Occipital lobe (tissue), 2 donors: ENCODE measurements around the gene C4orf33. TPM values are rescaled to one million over a fixed set of nuclear protein-coding genes. Genes with fewer than 3 reads are reported as not detected.
"Not testable (repeated sequence)": the region's sequence is repeated elsewhere in the genome, so short reads cannot be mapped to it uniquely, and the experiment has no call there.

Experiments used
- DNase-seq: peaks from one replicate; lab custom pipeline; 2025; lab: John Stamatoyannopoulos, UW
- total RNA-seq: library from RNA; depleted of rRNA; stranded (reverse); fragments of >200 nt; gene quantifications from one replicate; pipeline ENCODE4 v1.2.3, GENCODE V29; 2014

C4orf33 gene, protein sequence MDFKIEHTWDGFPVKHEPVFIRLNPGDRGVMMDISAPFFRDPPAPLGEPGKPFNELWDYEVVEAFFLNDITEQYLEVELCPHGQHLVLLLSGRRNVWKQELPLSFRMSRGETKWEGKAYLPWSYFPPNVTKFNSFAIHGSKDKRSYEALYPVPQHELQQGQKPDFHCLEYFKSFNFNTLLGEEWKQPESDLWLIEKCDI
- 10.1 TPM for total RNA-seq

DNA sequence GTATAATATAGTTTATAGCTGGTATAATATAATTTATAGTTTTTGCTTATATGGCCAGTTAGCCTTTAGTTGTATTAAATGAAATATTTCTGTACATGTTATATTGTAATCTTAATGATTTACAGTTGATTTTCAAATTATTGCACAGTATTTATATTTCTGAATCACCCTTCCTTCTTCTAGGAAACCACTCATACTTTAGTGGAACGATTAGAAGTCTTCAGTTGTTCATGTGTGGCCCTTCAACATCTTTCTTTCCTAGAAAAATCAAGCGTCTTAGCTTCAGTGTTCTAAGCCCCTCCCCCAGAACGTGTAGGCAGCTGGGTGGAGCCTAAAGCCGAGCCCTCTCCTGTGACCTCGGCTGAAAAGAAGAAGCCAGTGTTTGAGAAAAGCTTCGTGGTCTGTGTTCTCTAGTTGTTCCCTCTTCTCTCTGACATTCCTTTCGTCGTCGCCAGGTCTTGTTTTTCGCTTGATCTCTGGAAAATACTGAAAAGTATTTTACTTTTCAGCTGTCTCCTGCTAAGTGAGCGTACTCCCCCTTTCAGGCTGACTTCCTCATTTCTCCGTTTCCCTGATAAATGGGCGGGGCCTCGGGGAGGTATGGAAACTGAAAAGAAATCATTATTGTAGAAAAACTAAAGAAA lies at the start of gene C4orf33:
TSS of gene C4orf33 (plus strand) at position 342 of the 644 bp plus-strand sequence. CDS start 6,459 bp downstream, outside the sequence.
- DNase-seq = peak; percentile 6

DNA sequence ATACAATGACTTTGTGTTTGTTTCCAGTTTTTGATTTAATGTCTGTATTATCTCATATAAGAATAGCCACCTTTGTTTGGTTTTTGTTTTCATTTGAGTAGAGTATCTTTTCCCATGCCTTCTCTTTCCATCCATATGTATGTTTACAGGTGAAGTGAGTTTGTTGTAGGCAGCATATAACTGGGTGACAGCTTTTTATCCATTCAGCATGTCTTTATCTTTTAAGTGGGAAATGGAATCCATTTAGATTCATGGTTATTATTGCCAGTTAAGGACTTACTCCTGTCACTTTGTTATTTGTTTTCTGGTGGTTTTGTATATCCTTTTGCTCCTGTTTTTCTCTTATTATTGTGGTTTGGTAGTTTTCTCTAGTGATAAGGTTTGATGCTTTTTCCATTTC lies 36.9 kb upstream of the C4orf33 start:
- no peak for DNase-seq

DNA sequence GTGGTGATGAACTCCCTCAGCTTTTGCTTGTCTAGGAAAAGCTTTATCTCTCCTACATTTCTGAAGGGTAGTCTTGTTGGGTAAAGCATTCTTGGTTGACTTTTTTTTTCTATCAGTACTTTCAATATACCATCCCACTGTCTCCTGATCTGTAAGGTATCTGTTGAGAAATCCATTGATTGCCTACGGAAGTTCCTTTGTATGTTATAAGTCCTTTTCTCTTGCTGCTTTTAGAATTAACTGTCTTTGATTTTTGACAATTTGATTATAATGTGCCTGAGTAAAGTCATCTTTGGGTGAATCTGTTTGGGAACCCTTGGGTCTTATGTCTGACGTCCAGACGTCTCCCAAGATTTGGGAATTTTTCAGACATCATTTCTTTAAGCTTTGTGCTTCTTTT lies 33.4 kb upstream of the C4orf33 start:
- no peak for DNase-seq

DNA sequence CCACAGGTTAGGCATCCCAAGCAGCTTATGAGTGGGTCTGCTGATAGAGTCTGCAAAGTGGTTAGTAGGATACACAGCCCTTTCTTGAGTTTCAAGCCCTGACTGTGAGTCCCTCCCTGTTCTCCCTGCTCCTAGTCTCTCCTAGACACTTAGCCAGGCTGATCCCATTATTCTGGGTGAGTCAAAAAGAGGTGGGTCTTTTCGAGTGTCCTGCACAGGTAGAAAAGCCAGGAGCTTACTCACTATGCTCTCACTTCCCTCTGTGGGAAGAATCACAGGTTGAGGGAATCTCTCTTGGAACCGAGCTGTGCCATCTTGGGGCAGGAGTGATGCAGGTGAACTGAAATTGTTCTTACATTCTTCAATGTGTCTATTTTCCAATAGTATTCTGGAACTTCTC lies 32.3 kb upstream of the C4orf33 start:
- no peak for DNase-seq

DNA sequence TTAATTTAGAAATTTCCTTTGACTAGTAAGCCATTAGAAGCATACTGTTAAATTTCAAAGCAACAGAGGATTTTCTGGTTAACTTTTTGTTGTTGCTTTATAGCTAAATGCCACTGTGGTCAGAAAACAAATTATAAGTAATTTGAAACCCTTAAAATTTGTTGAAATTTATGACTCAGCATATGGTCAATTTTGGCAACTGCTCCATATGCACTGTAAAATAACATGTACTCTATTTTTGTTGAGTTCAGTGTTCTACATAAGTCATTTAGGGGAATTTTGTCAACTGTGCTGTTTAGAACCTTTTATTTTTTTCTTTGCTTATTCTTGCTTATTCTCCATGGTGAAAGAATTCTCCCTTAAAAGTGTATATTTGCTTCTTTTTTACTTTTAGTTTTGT lies 31.2 kb upstream of the C4orf33 start:
- no peak for DNase-seq

DNA sequence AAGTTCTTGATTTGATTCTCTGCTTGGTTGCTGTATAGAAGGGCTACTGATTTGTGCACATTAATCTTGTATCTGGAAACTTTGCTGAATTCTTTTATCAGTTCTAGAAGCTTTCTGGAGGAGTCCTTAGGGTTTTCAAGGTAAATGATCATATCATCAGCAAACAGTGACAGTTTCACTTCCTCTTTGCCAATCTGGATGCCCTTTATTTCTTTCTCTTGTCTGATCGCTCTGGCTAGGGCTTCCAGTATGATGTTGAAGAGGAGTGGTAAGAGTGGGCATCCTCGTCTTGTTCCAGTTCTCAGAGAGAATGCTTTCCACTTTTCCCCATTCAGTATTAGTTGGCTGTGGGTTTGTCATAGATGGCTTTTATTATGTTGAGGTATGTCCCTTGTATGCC lies 26.4 kb upstream of the C4orf33 start:
- DNase-seq = not testable (repeated sequence)

DNA sequence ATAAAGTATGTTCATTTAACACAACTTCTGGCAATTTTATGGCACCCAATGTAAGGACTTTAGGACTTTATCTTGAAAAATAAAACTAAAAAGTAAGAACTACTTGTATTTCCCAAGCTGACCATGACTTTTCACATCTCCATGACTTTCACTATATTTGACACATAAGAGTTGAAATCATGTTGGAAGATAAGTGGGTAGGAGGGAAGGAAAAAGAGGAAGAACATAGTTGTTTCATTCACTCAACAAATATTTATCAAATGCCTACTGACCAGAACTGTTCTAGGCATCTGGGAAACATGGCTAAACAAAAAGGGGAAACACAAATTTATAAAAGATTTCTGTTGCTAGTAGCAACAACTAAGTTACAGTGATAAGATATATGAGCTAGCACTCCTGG lies 18.6 kb upstream of the C4orf33 start:
- no peak for DNase-seq

DNA sequence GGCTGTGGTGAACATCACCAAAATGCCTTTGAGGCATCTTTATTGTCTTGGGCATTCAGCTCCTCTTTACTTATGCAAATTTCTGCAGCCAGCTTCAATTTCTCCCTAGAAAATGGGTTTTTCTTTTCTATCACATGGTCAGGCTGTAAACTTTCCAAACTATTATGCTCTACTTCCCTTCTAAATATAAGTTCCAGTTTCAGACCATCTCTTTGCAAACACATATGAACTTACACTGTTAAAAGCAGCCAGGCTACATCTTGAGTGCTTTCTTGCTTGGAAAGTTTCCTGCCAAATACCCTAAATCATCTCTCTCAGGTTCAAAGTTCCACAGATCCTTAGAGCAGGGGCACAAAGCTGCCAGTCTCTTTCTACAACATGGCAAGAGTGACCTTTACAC lies 15.8 kb upstream of the C4orf33 start:
- DNase-seq = no peak

DNA sequence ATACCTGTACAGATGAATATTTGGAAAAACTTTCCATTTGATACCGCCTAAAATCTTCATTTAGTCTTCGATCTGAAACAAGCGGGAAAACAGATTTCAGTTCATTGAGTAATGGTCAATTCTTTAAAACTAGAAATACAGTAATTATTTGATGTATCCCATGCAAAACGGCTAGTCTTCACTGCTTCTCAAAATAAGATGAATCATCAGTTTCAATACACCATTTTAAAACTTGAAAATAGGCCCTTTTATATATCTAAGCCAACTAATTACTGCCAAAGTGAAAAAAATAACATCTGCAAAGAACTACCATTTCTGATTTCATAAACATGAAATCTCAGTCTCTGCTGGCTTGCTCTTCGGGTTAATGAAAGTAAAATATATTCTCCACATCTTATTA lies 13.7 kb upstream of the C4orf33 start:
- no peak for DNase-seq

DNA sequence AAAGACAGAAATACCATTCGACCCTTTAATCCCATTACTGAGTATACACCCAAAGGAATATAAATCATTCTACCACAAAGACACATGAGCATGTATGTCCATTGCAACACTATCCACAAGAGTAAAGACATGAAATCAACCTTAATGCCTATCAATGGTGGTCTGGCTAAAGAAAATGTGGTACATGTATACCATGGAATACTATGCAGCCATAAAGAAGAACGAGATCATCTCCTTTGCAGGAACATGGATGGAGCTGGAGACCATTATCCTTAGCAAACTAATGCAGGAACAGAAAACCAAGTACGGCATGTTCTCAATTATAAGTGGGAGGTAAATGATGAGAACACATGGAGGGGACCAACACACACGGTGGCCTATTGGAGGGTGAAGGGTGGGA lies 10.5 kb upstream of the C4orf33 start:
- no peak for DNase-seq

DNA sequence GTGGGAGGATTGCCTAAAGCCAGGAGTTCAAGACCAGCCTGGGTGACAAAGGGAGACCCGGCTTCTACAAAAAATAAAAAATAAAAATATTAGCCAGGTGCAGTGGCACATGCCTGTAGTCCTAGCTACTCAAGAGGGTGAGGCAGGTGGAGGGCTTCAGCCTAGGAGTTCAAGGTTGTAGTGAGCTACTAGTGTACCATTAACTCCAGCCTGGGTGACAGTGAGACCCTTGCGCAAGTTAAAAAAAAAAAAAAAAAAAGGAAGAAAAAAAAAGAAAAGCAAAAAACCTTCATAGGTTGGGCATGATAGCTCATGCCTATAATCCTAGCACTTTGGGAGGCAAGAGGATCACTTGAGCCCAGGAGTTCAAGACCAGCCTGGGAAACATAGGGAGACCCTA lies 8.4 kb upstream of the C4orf33 start:
- DNase-seq = no peak

DNA sequence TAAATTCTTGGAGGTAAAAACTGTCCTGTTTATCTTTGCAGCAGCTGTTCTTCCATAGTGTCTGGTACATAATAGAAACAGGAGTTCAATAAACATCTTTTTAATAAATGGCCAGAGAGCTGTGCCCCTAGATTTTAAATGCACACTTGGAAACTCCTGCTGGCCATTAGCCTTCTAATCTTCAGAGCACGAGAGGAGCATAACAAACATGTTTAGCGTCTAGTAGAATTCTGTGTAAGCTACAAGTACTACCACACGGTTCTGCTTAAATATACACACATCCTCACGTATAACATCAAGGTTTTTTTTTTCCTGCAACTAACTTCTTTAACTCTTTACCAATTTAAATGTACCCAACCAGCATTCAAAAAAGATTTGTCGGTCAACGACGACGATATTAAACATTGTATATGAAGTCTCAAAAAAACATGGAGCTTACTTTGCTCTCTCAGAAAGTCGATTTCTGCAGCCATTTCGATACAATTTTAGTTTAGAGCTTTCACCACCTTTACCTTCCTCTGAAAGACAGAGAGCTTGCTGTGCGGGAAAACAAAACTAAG lies 3.2 kb upstream of the C4orf33 start:
- DNase-seq = no peak

DNA sequence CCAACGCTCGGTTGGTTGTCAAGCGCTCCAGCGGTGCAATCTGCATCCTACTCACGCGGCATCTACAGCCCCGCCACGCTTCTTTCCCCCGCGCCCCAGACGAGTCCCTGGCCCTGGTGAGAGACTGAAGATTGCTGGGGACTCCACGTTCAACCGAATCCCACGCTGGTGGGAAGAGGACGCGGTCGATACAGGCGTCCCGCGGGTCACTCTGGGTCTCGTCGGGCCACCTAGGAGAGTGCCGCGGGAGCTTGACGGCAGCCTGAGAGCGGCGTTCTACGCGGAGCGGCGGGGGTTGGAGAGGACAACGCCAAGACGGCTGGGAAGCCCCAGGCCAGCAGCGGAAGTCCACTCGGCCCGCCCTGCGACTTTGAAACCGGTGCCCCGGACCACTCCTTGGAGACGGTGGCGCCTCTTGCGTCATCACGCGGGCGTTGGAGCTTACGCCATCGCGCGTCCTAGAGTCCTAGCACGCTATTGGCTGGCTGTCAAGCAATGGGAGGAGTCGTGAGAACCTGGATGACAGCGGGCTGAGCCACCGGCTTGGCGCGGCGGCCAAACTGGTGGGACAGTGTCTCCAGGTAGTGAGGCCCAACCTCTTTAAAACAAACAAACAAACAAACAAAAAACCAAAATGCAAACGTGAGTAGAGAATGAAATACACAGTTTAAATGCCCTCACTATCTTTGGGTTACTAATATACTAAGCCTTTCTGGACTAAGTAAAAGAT lies 2.6 kb upstream of the C4orf33 start, which contains the start of gene SCLT1:
TSS of gene SCLT1 (minus strand) at position 349 of the 730 bp plus-strand sequence. CDS start 436 bp downstream, outside the sequence.
- peak; percentile 93 for DNase-seq

DNA sequence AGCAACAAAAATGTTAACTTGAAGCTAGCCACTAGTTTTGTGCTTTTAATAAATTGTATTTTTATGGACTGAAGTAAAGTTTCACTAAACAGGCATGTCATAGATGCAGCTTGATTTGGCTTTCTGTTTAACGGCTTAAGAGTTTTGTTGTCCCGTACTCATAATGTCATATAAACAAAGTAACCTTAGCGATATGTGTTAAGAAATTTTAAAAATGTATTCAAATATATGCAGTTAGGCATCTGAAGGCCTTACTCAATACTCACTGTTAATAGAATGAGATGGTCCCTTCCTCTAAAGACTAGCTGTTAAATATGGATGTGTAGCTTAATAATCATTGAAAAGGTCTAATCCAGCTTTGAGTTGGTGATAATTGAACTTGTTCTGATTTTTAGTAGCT lies 1.6 kb upstream of the C4orf33 start:
- DNase-seq = no peak

DNA sequence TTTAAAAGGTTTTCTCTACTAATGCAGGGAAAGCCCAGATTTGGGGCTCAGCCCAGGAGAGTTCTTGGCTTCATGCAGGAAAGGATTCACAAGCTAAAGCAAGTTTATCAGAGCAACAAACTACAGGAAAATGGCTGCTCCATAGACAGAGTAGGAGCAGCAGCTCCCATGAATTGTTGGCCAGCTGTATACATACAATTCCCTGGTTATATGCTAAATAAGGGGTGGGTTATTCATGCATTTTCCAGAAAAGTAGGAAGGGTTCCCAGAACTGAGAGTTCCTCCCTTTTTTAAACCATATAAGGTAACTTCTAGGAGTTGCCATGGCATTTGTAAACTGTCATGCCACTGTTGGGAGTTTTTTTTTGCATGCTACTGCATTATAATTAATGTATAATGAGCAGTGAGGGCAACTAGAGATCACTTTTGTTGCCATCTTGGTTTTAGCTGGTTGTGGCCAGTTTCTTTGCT lies 2.6 kb downstream of the C4orf33 start:
- no peak for DNase-seq

DNA sequence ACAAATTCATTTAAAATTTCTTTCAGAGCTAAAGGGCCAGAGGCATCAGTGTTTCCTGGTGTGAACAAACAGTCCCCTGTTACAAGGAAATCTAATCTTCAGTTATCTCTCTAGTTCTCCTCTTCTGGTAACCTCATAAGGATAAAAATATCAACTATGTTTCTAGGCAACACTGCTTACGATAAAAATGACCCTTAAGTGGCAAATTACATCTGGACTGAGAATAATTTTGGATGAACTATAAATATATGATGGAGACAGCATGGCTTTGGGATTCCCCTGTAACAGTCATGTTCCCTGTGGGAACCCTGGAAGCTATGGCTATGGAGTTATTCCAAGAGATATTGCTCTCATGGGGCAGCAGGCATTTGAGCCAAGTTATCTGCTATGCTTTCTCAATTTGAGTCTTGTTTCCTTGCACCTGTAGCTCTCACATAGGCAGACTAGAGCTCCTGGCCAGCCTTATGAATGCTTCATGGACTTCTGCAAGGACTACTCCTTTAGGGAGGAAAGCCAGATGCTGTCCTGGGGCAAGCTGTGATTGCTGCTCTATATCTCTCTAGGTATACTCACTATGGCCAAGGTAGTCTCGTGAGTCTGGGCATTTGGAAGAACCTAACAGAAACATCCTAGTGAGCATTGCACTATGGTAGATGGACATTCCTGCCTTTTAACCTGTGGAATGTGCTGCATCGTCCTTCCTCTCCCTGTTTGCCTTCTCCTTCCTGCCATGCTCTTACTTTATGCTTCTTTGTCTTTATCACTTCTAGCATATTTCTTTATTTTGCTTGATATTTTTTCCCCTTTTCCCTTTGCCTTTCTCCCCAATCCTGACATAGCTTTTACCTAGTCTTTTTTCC lies 14.2 kb downstream of the C4orf33 start:
- no peak for DNase-seq

DNA sequence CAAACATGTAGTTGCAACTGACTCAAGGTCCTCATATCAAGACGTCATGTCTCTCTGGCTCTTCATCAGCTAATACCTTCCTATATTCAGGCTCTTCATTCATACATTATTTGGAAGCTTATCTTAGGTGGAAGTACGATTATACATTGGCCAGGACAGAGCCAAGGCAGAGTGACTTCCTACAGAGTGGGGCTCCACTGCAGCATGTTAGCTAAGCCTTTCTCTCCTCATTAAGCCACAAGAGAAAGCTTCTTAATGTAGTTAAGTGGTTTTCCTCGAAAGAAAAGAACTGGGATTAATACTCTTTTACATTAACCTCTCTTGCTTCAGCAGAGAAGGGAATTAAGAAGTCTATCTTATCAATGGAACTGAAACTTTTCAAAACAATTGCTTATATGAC lies 15.0 kb downstream of the C4orf33 start:
- no peak for DNase-seq

DNA sequence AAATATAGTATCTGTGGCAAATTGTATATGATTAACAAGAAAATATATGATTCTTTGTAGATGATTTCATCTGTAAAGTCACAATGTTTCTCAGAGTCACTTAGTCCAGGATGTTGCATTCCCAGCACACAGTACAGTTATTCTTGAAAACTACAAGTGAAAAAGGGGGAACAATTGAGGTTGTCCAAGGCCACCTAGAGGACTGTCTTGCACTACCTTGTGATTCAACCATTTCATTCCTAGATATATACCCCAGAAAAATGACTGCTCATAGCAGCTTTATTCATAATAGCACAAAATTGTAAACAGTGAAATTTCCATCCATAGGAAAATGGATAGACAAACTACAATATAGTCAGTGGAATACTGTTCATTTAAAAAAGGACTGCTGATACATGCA lies 16.0 kb downstream of the C4orf33 start:
- DNase-seq = no peak

DNA sequence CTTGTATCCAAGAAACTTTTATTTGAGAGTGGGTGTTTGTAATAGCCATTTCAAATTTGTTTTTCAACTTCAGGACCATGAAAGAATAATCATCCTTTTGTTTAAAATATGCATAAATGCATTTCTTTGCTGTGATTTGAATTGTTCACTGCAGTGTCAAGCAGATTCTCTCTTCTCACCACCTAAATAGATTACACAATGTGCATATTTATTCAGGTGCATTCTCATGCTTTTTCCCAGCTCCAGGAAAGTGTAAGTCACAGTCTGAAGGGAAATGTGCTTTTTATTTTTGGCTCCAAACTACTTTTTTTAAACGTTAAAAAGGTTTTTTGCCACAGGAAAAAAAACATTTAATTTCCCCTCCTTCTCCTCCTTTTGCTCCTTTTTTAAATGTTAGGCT lies 17.5 kb downstream of the C4orf33 start:
- no peak for DNase-seq

DNA sequence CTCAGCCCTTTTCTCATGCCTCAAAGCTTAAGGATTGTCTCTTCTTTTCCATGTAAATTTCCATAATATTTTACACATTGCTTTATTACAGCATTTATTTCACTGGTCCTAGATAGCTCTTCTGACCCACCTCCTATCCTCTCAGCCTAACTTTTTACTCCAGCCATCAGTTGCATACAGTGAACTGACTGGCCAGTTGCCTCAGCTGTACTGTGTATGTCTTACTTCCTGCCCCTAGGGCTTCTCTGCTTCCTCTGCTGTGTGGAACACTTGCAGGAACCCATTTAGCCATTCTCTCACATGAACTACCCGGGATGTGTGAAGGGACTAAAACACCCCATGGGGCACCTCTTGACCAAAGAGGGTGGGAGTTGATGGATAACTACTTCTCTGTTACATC lies 18.0 kb downstream of the C4orf33 start:
- DNase-seq = no peak

DNA sequence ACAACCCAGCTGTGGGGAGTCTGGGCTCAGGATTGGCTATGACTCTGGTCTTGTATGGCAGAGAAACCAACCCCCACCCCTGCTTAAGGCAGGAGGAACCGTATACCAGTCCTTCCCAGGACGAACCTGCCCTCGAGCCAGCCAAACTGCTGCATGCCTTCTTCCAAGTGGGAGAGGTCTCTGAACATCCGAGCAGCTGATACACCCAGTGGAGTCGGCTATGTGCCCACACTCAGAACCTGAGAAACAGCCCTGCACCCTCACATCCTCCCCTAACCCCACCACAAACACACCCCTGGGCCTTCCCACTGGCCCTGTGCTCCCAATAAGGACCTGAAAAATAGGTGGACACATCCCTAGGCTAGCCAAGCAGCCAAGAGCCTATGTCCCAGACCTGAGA lies 21.8 kb downstream of the C4orf33 start:
- no peak for DNase-seq
